NOMO-1 (cell line): ENCODE data around the gene TAF1C.

Source experiments
- DNase-seq, 2 experiments: peaks; one replicate each; lab custom pipeline; 2025; ENCODE audit not compliant: unreplicated experiment in 2 of 2; lab: John Stamatoyannopoulos, UW

TAF1C gene

GRCh38 chr16:84161801-84162200 lies 25.1 kb downstream of the TAF1C start:
- DNase-seq: no peak

GRCh38 chr16:84161037-84161436 lies 25.8 kb downstream of the TAF1C start:
- DNase-seq: no peak

- no peak for DNase-seq
Observed at GRCh38 chr16:84159800-84160199, 27.1 kb downstream of the TAF1C start.

- no peak for DNase-seq
Observed at GRCh38 chr16:84159007-84159406, 27.9 kb downstream of the TAF1C start.

GRCh38 chr16:84156342-84156784 lies 30.5 kb downstream of the TAF1C start:
- no peak for DNase-seq

GRCh38 chr16:84155771-84156170 lies 31.1 kb downstream of the TAF1C start:
- no peak for DNase-seq

- DNase-seq: no peak
Observed at GRCh38 chr16:84155226-84155625, 31.6 kb downstream of the TAF1C start.

GRCh38 chr16:84153660-84154214 lies 33.1 kb downstream of the TAF1C start:
- DNase-seq: no peak

- no peak for DNase-seq
Observed at GRCh38 chr16:84150926-84151325, 35.9 kb downstream of the TAF1C start.

- DNase-seq: peak; percentile 68 to 84
Observed at GRCh38 chr16:84144859-84145639, 41.8 kb downstream of the TAF1C start, which contains the start of the genes DNAAF1 and HSDL1. DNAAF1 (plus strand) TSS chr16:84145308; CDS start chr16:84145441, 133 bp downstream. HSDL1 (minus strand) TSS chr16:84145177; CDS start chr16:84131321, 13,856 bp downstream.

GRCh38 chr16:84144209-84144858 lies 42.5 kb downstream of the TAF1C start:
- peak; percentile 11 to 51 for DNase-seq

GRCh38 chr16:84143784-84144199 lies 43.1 kb downstream of the TAF1C start:
- no peak for DNase-seq

- DNase-seq: no peak
Observed at GRCh38 chr16:84143081-84143480, 43.8 kb downstream of the TAF1C start.

GRCh38 chr16:84141143-84141670 lies 45.6 kb downstream of the TAF1C start:
- DNase-seq: no peak

- no peak for DNase-seq
Observed at GRCh38 chr16:84139628-84140258, 47.1 kb downstream of the TAF1C start.

GRCh38 chr16:84138824-84139627 lies 47.8 kb downstream of the TAF1C start:
- peak; percentile 5 to 46 for DNase-seq

- no peak for DNase-seq
Observed at GRCh38 chr16:84138500-84138823, 48.4 kb downstream of the TAF1C start.

- no peak for DNase-seq
Observed at GRCh38 chr16:84137769-84138357, 49.0 kb downstream of the TAF1C start.

- no peak for DNase-seq
Observed at GRCh38 chr16:84137287-84137686, 49.6 kb downstream of the TAF1C start.
